GM23338 (cell line): ENCODE data around the gene ANKH. TPM values are rescaled to one million over a fixed set of nuclear protein-coding genes. Genes with fewer than 3 reads are reported as not detected.

Experiments used
- ATAC-seq: fragments of 200-7000 bp; cut with Tn5 transposase; 3 replicates; pipeline ENCODE4 v1.9.1; 2020
- DNase-seq: peaks from one replicate; pipeline ENCODE4 v3.0.0-alpha.2; 2015; ENCODE audit warnings: low spot score
- H2AFZ ChIP-seq: fragments of 200-600 bp; sonication (generic); 2 replicates; pipeline ENCODE4 v1.8.0; 2016; ENCODE audit warnings: antibody characterized with exemption, mild to moderate bottlenecking, moderate library complexity
- H3F3A ChIP-seq: fragments of 200-600 bp; sonication (generic); replicated peaks from 2 replicates; pipeline ENCODE4 v1.8.0; 2017; ENCODE audit warnings: antibody characterized with exemption, mixed run types, low read depth
- H3K27ac ChIP-seq: fragments of 200-600 bp; sonication (generic); 2 replicates; pipeline ENCODE4 v1.6.1; 2016; ENCODE audit warnings: low read depth
- H3K27me3 ChIP-seq: fragments of 200-600 bp; sonication (generic); 2 replicates; pipeline ENCODE4 v1.8.0; 2016; ENCODE audit warnings: mild to moderate bottlenecking, mixed run types, moderate library complexity; ENCODE audit not compliant: insufficient read depth
- H3K36me3 ChIP-seq: fragments of 200-600 bp; sonication (generic); 2 replicates; pipeline ENCODE4 v1.8.0; 2016; ENCODE audit warnings: mild to moderate bottlenecking; ENCODE audit not compliant: insufficient read depth
- H3K4me1 ChIP-seq: fragments of 200-600 bp; sonication (generic); 2 replicates; pipeline ENCODE4 v1.8.0; 2016; ENCODE audit warnings: mild to moderate bottlenecking, moderate library complexity; ENCODE audit not compliant: insufficient read depth
- H3K4me2 ChIP-seq: fragments of 200-600 bp; sonication (generic); 2 replicates; pipeline ENCODE4 v1.7.1; 2017; ENCODE audit warnings: mixed run types
- H3K4me3 ChIP-seq: fragments of 200-600 bp; sonication (generic); 2 replicates; pipeline ENCODE4 v1.6.1; 2016; ENCODE audit warnings: mixed run types
- H3K79me2 ChIP-seq: fragments of 200-600 bp; sonication (generic); replicated peaks from 2 replicates; pipeline ENCODE4 v1.8.0; 2017; ENCODE audit warnings: mild to moderate bottlenecking; ENCODE audit not compliant: insufficient read depth
- H3K9me2 ChIP-seq: fragments of 200-600 bp; sonication (generic); 2 replicates; pipeline ENCODE4 v1.8.0; 2017; ENCODE audit not compliant: insufficient read depth
- H4K20me1 ChIP-seq: fragments of 200-600 bp; sonication (generic); replicated peaks from 2 replicates; pipeline ENCODE4 v1.8.0; 2017; ENCODE audit warnings: mild to moderate bottlenecking; ENCODE audit not compliant: insufficient read depth
- H3K27ac Mint-ChIP-seq: 2 replicates; pipeline ENCODE4 v1.8.0; 2020; ENCODE audit warnings: inconsistent platforms, mild to moderate bottlenecking, moderate library complexity, mixed read lengths
- H3K27me3 Mint-ChIP-seq: 3 replicates; pipeline ENCODE4 v1.8.0; 2022; ENCODE audit warnings: low read depth, mild to moderate bottlenecking, moderate library complexity, mixed read lengths, inconsistent platforms; ENCODE audit not compliant: insufficient read depth, poor library complexity
- H3K36me3 Mint-ChIP-seq: 3 replicates; pipeline ENCODE4 v1.8.0; 2021; ENCODE audit warnings: low read depth, mild to moderate bottlenecking, inconsistent platforms, moderate library complexity, mixed read lengths
- H3K4me1 Mint-ChIP-seq: 3 replicates; pipeline ENCODE4 v1.8.0; 2020; ENCODE audit warnings: mild to moderate bottlenecking, inconsistent platforms, mixed read lengths
- H3K4me3 Mint-ChIP-seq: 3 replicates; pipeline ENCODE4 v1.8.0; 2021; ENCODE audit warnings: moderate library complexity, mild to moderate bottlenecking, inconsistent platforms, mixed read lengths
- H3K9me3 Mint-ChIP-seq: 3 replicates; pipeline ENCODE4 v1.8.0; 2020; ENCODE audit warnings: moderate library complexity, mild to moderate bottlenecking, inconsistent platforms, mixed read lengths
- CREB1 ChIP-seq: fragments of 250-450 bp; sonication (Bioruptor Pico); IDR thresholded peaks from 2 replicates; pipeline ENCODE4 v1.5.0; 2020; ENCODE audit warnings: low read depth, mild to moderate bottlenecking, moderate library complexity
- EZH2 ChIP-seq: fragments of 200-600 bp; sonication (generic); IDR thresholded peaks from one replicate; pipeline ENCODE4 v1.8.0; 2017; ENCODE audit warnings: antibody characterized with exemption, mild to moderate bottlenecking, low read depth; ENCODE audit not compliant: unreplicated experiment
- JUNB ChIP-seq: IDR thresholded peaks from one replicate; pipeline ENCODE4 v1.6.1; 2016; ENCODE audit warnings: antibody characterized with exemption; ENCODE audit not compliant: unreplicated experiment
- NANOG ChIP-seq: IDR thresholded peaks from 2 replicates; pipeline ENCODE4 v1.6.1; 2016; ENCODE audit warnings: antibody characterized with exemption, borderline replicate concordance
- POLR2AphosphoS5 ChIP-seq: IDR thresholded peaks from 2 replicates; pipeline ENCODE4 v1.6.1; 2016; ENCODE audit warnings: antibody characterized with exemption, low read depth
- STAT1 ChIP-seq: IDR thresholded peaks from one replicate; pipeline ENCODE4 v1.6.1; 2016; ENCODE audit warnings: antibody characterized with exemption; ENCODE audit not compliant: unreplicated experiment
- ZNF331 ChIP-seq: fragments of 250-450 bp; sonication (Bioruptor Pico); IDR thresholded peaks from 2 replicates; pipeline ENCODE4 v1.5.0; 2020; ENCODE audit warnings: low read depth, mild to moderate bottlenecking, moderate library complexity
- polyA plus RNA-seq: library from polyadenylated mRNA; unstranded; fragments of >200 nt; fragmentation: Nextera tagmentation; extraction: Ambion mirVana; gene quantifications from 2 replicates; pipeline ENCODE4 v1.2.1, GENCODE V29; 2016
- total RNA-seq: library from RNA; depleted of rRNA; stranded (reverse); fragments of >200 nt; shearing (Covaris generic); gene quantifications from 2 replicates; pipeline ENCODE4 v1.2.3, GENCODE V29; 2014
- TF ChIP-seq, protein P1 (sequence below), 2 experiments: fragments of 200-600 bp in 1 of 2; sonication (generic) in 1 of 2; conservative IDR thresholded peaks; 2 replicates each; pipeline versions ENCODE4 v1.5.1 to v1.6.1; 2016 to 2017; ENCODE audit warnings: antibody characterized with exemption in 2 of 2, low read depth in 2 of 2, mild to moderate bottlenecking in 2 of 2, moderate library complexity in 1 of 2
- TF ChIP-seq, protein P2 (sequence below): fragments of 250-450 bp; sonication (Bioruptor Pico); IDR thresholded peaks from 2 replicates; pipeline ENCODE4 v1.5.0; 2020; ENCODE audit warnings: mild to moderate bottlenecking, moderate library complexity

Gene ANKH
- total and polyA plus RNA-seq, 2 experiments from 2014 or later: 5.0 to 6.1 TPM

DNA sequence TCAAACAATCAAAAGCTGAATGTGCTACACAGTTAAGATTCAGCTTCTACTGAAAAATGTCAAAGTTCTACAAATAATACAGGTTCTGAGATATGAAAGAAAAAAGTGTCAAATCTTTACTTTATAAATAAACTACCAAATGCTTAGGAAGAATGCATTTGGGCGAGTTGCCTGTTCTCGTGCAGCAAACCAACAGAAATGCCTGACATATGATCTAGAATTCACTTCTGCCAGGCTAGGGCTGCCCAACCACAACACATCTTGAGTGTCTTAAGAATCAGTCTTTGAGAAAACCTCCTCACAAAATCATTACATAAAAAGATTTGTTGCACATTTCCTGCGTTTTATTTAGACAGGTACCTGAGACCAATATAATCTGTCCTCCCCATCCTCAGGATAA is 42.2 kb downstream of the ANKH start:
- no peaks in the 10 kb centered on the region for H3K9me3 Mint-ChIP-seq
- H3K4me3 Mint-ChIP-seq: no peak overlapping the region
- Histone ChIP-seq H2AFZ (no peak overlapping the region), H3K79me2 (no peaks in the 10 kb centered on the region), H3K4me2 (no peak overlapping the region), H3K9me2 (no peaks in the 10 kb centered on the region), H3K36me3 (no peaks in the 10 kb centered on the region), H3F3A (no peaks in the 10 kb centered on the region), H3K27me3 (no peaks in the 10 kb centered on the region), H3K27ac (no peak overlapping the region), H3K4me1 (no peaks in the 10 kb centered on the region), H3K4me3 (no peak overlapping the region), H4K20me1 (no peaks in the 10 kb centered on the region; the same call in 1 of the 2 replicates)
- DNase-seq (no peak), ATAC-seq (no peak)
- H3K27me3 Mint-ChIP-seq: no peaks in the 10 kb centered on the region
- H3K4me1 Mint-ChIP-seq: no peaks in the 10 kb centered on the region
- TF ChIP-seq CREB1 (CRISPR knock-in tag): no peak
- no peak for TF ChIP-seq POLR2AphosphoS5
- TF ChIP-seq NANOG: no peak
- TF ChIP-seq, protein P1, sequence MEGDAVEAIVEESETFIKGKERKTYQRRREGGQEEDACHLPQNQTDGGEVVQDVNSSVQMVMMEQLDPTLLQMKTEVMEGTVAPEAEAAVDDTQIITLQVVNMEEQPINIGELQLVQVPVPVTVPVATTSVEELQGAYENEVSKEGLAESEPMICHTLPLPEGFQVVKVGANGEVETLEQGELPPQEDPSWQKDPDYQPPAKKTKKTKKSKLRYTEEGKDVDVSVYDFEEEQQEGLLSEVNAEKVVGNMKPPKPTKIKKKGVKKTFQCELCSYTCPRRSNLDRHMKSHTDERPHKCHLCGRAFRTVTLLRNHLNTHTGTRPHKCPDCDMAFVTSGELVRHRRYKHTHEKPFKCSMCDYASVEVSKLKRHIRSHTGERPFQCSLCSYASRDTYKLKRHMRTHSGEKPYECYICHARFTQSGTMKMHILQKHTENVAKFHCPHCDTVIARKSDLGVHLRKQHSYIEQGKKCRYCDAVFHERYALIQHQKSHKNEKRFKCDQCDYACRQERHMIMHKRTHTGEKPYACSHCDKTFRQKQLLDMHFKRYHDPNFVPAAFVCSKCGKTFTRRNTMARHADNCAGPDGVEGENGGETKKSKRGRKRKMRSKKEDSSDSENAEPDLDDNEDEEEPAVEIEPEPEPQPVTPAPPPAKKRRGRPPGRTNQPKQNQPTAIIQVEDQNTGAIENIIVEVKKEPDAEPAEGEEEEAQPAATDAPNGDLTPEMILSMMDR (conservative IDR thresholded peaks at IDR 0.05; ENCODE audit: low read depth in 2 of 2): no peak
- TF ChIP-seq, protein P2, sequence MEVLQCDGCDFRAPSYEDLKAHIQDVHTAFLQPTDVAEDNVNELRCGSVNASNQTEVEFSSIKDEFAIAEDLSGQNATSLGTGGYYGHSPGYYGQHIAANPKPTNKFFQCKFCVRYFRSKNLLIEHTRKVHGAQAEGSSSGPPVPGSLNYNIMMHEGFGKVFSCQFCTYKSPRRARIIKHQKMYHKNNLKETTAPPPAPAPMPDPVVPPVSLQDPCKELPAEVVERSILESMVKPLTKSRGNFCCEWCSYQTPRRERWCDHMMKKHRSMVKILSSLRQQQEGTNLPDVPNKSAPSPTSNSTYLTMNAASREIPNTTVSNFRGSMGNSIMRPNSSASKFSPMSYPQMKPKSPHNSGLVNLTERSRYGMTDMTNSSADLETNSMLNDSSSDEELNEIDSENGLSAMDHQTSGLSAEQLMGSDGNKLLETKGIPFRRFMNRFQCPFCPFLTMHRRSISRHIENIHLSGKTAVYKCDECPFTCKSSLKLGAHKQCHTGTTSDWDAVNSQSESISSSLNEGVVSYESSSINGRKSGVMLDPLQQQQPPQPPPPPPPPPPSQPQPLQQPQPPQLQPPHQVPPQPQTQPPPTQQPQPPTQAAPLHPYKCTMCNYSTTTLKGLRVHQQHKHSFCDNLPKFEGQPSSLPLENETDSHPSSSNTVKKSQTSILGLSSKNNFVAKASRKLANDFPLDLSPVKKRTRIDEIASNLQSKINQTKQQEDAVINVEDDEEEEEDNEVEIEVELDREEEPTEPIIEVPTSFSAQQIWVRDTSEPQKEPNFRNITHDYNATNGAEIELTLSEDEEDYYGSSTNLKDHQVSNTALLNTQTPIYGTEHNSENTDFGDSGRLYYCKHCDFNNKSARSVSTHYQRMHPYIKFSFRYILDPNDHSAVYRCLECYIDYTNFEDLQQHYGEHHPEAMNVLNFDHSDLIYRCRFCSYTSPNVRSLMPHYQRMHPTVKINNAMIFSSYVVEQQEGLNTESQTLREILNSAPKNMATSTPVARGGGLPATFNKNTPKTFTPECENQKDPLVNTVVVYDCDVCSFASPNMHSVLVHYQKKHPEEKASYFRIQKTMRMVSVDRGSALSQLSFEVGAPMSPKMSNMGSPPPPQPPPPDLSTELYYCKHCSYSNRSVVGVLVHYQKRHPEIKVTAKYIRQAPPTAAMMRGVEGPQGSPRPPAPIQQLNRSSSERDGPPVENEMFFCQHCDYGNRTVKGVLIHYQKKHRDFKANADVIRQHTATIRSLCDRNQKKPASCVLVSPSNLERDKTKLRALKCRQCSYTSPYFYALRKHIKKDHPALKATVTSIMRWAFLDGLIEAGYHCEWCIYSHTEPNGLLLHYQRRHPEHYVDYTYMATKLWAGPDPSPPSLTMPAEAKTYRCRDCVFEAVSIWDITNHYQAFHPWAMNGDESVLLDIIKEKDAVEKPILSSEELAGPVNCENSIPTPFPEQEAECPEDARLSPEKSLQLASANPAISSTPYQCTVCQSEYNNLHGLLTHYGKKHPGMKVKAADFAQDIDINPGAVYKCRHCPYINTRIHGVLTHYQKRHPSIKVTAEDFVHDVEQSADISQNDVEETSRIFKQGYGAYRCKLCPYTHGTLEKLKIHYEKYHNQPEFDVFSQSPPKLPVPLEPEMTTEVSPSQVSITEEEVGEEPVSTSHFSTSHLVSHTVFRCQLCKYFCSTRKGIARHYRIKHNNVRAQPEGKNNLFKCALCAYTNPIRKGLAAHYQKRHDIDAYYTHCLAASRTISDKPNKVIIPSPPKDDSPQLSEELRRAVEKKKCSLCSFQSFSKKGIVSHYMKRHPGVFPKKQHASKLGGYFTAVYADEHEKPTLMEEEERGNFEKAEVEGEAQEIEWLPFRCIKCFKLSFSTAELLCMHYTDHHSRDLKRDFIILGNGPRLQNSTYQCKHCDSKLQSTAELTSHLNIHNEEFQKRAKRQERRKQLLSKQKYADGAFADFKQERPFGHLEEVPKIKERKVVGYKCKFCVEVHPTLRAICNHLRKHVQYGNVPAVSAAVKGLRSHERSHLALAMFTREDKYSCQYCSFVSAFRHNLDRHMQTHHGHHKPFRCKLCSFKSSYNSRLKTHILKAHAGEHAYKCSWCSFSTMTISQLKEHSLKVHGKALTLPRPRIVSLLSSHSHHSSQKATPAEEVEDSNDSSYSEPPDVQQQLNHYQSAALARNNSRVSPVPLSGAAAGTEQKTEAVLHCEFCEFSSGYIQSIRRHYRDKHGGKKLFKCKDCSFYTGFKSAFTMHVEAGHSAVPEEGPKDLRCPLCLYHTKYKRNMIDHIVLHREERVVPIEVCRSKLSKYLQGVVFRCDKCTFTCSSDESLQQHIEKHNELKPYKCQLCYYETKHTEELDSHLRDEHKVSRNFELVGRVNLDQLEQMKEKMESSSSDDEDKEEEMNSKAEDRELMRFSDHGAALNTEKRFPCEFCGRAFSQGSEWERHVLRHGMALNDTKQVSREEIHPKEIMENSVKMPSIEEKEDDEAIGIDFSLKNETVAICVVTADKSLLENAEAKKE (CRISPR knock-in tag): no peak
- TF ChIP-seq EZH2: no peak
- TF ChIP-seq ZNF331 (CRISPR knock-in tag): no peak
- TF ChIP-seq STAT1: no peak
- no peak for TF ChIP-seq JUNB
- H3K36me3 Mint-ChIP-seq: no peaks in the 10 kb centered on the region
- H3K27ac Mint-ChIP-seq: no peak overlapping the region
